Ascending aorta (tissue), 2 donors: ENCODE measurements around the gene IL17RA. TPM values are rescaled to one million over a fixed set of nuclear protein-coding genes. Genes with fewer than 3 reads are reported as not detected.

Experiments used
- DNase-seq, 2 donors: peaks; one replicate each; pipeline ENCODE4 v3.0.0-alpha.2; 2019; ENCODE audit warnings: low spot score in 2 of 2
- H3K27ac ChIP-seq, 2 donors: fragments of 200-600 bp; sonication (generic); one replicate each; pipeline ENCODE4 v1.5.1; 2016 to 2017; ENCODE audit warnings: mild to moderate bottlenecking in 1 of 2
- H3K27me3 ChIP-seq: fragments of 200-600 bp; sonication (generic); one replicate; pipeline ENCODE4 v1.5.1; 2017
- H3K36me3 ChIP-seq, 2 donors: fragments of 200-600 bp; sonication (generic); one replicate each; pipeline ENCODE4 v1.5.1; 2016
- H3K4me1 ChIP-seq, 2 donors: fragments of 200-600 bp; sonication (generic); one replicate each; pipeline ENCODE4 v1.5.1; 2016 to 2017; ENCODE audit warnings: mild to moderate bottlenecking in 1 of 2
- H3K4me3 ChIP-seq, 2 donors: fragments of 200-600 bp; sonication (generic); one replicate each; pipeline ENCODE4 v1.5.1; 2016 to 2017; ENCODE audit warnings: mild to moderate bottlenecking in 1 of 2
- H3K9me3 ChIP-seq, 2 donors: fragments of 200-600 bp; sonication (generic); one replicate each; pipeline ENCODE4 v1.5.1; 2016
- CTCF ChIP-seq, 3 experiments: fragments of 200-600 bp in 2 of 3; fragments of 450-650 bp in 1 of 3; sonication (generic) in 2 of 3; IDR thresholded peaks; one replicate each; pipeline ENCODE4 v1.5.1; 2016 to 2019; ENCODE audit warnings: antibody characterized with exemption in 3 of 3, mild to moderate bottlenecking in 1 of 3, moderate library complexity in 1 of 3
- intact Hi-C: fragments of 100-400 bp; cut with DNase I; formaldehyde crosslinking; loops from one replicate; pipeline ENCODE4 v1.15.1; 2023
- total RNA-seq: library from RNA; depleted of rRNA; stranded (reverse); fragments of >200 nt; gene quantifications from one replicate; pipeline ENCODE4 v1.1.0, GENCODE V29; 2016

Gene IL17RA
- total RNA-seq, 1 donor from 2014 or later, result 84.1 TPM

DNA sequence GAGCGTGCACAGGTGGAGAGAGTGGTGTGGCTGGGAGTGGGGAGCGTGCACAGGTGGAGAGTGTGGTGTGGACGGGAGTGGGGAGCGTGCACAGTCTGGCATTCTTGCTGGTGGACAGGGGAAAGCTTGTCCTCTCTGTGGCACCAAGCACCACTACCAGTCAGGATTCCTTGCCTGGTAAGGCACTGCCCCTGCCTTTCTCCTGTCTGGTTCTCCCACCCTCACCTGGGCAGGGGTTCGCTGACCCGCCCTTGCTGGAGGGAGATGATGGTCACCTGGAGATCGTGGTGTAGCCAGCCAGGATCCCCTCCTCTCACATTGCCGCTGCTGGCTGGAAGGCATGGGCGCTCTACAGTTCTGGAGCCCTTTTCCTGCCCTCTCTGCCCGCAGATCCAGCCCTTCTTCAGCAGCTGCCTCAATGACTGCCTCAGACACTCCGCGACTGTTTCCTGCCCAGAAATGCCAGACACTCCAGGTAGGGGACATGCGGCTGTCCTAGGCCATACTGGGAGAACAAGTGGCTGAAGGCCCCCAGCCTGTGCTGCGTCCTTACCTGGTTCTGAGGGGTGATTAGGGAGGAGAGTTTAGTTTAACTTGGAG, 19.6 kb downstream of the IL17RA start:
- no peaks in the 10 kb centered on the region for H3K4me1 ChIP-seq
- no peaks in the 10 kb centered on the region for H3K27me3 ChIP-seq
- H3K4me3 ChIP-seq, result no peak overlapping the region
- no peak for TF ChIP-seq CTCF (IDR thresholded peaks at IDR 0.05)
- no peak overlapping the region for H3K27ac ChIP-seq
- H3K36me3 ChIP-seq, result peaks cover 73 to 89% of the 10 kb centered on the region in 2 donors
- no peak for DNase-seq
- intact Hi-C loops, result no loop called here
- no peaks in the 10 kb centered on the region for H3K9me3 ChIP-seq

DNA sequence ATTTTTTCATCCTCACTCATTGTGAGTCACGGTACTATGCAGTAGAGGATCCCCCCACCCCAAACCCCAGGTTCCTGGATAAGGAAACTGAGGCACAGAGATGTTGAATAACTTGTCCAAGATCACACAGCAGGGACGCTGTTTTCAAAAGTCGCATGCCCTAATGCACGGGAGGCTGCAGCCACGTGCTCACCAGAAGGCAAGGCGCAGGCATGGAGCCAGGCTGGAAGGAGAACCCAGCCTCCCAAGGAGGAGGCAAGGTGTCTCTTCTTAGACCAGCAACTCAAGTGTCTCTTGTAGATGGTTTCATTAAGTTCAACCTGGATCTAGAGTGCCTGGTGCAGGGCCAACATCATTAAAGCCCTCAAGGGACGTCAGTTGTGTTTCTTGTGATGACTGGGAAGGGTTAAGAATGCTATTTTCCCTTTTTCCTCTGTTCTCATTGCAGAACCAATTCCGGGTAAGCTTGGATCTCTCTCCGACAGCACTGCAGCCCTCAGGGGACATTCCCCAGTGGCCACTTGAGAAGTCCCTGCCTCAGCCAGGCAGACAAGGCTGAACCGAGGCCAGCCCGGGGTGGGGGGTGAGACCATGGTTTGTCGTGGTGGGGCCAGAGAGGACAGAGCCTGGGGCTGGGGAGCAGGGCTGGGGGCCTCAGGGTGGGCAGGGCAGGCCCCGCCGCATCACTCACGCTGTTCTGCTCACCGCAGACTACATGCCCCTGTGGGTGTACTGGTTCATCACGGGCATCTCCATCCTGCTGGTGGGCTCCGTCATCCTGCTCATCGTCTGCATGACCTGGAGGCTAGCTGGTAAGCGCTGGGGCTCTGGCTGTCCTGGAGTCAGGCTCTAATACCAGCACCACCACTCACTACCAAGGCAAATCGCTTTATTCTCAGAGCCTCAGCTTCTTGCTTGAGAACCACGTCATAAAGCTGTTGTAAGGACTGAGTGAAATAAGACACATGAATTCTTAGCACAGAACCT, 20.6 kb downstream of the IL17RA start:
- no peak for DNase-seq

GRCh38 chr22:17106161-17106784, 21.5 kb downstream of the IL17RA start:
- no peaks in the 10 kb centered on the region for H3K27me3 ChIP-seq
- no peak for TF ChIP-seq CTCF (IDR thresholded peaks at IDR 0.05)
- intact Hi-C loops, result no loop called here

More for the DNA sequence above, 20.6 kb downstream of the IL17RA start:
- Histone ChIP-seq H3K27me3 (no peaks in the 10 kb centered on the region), H3K9me3 (no peaks in the 10 kb centered on the region), H3K4me3 (no peak overlapping the region), H3K36me3 (peaks cover 69 to 85% of the 10 kb centered on the region in 2 donors), H3K27ac (no peak overlapping the region), H3K4me1 (no peaks in the 10 kb centered on the region)
- intact Hi-C loops, result no loop called here
- TF ChIP-seq CTCF (IDR thresholded peaks at IDR 0.05), result no peak

DNA sequence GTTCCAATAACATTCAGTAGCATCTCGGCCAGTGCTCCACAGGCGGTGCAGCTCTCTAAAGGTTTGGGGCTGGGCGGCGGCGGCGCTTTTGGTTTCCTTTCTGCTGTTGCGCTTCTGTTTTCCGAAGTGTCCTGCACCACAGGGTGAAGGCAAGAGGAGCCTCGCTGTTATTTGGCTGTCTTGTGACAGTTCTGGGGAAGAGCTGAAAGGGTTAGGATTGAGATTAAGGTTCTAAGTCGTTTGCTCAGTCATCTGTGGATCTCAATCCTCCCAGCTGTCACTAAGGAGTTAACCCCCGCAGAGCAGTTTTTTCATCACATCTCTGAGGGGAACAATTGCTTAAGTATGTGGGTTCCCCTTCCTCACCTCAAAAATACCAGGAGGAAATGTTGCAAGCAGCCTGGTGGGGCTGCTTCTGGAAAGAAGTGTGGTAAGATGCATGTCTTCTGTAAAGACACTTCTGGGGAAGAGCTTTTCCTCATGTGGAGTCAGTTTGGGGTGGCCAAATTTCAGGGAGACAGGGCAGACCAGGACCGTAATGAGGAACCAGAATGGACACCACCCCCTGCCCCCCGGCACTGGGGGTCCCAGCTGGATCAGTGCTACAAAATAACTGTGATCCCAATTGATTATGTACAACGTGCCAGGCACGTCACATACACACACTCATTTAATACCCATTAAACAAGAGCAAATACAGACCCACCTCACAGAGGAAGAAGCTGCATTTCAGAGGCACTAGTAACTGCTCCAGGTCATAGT, 22.2 kb downstream of the IL17RA start:
- no peak for TF ChIP-seq CTCF (IDR thresholded peaks at IDR 0.05)
- H3K9me3 ChIP-seq, result no peaks in the 10 kb centered on the region
- H3K4me3 ChIP-seq, result no peak overlapping the region
- H3K27ac ChIP-seq, result no peak overlapping the region
- peaks cover 54 to 74% of the 10 kb centered on the region in 2 donors for H3K36me3 ChIP-seq
- no peaks in the 10 kb centered on the region for H3K4me1 ChIP-seq
- intact Hi-C loops, result no loop called here
- no peaks in the 10 kb centered on the region for H3K27me3 ChIP-seq
- no peak for DNase-seq

More at GRCh38 chr22:17106161-17106784, 21.5 kb downstream of the IL17RA start:
- no peaks in the 10 kb centered on the region for H3K4me1 ChIP-seq
- H3K27ac ChIP-seq, result no peak overlapping the region
- DNase-seq, result no peak
- H3K36me3 ChIP-seq, result peaks cover 60 to 81% of the 10 kb centered on the region in 2 donors
- H3K4me3 ChIP-seq, result no peak overlapping the region
- no peaks in the 10 kb centered on the region for H3K9me3 ChIP-seq

DNA sequence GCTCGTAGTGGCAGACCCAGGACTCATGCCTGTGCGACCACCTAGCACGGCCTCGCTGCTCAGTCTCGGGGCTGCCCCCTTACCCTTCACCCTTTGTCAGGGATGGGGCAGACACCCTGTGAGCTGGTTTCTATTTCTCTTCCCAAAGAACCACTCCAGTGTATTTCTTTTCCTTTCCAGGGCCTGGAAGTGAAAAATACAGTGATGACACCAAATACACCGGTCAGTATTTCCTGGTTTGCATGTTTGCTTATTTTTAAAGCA, 22.7 kb downstream of the IL17RA start:
- no peak for TF ChIP-seq CTCF (IDR thresholded peaks at IDR 0.05)
- no peaks in the 10 kb centered on the region for H3K4me1 ChIP-seq
- H3K9me3 ChIP-seq, result no peaks in the 10 kb centered on the region
- no peak overlapping the region for H3K27ac ChIP-seq
- intact Hi-C loops, result no loop called here
- H3K27me3 ChIP-seq, result no peaks in the 10 kb centered on the region
- no peak overlapping the region for H3K4me3 ChIP-seq
- no peak for DNase-seq
- peaks cover 49 to 69% of the 10 kb centered on the region in 2 donors for H3K36me3 ChIP-seq
